GM12892 (cell line): ENCODE measurements around the gene MAB21L1.

Experiments used
- POLR2A ChIP-seq: IDR thresholded peaks from 2 replicates; pipeline ENCODE4 v1.6.1; 2011; ENCODE audit warnings: low read depth, low read length, control low read depth
- POLR2AphosphoS5 ChIP-seq: IDR thresholded peaks from 2 replicates; pipeline ENCODE4 v1.6.1; 2011; ENCODE audit warnings: low read depth, low read length, control low read depth

DNA sequence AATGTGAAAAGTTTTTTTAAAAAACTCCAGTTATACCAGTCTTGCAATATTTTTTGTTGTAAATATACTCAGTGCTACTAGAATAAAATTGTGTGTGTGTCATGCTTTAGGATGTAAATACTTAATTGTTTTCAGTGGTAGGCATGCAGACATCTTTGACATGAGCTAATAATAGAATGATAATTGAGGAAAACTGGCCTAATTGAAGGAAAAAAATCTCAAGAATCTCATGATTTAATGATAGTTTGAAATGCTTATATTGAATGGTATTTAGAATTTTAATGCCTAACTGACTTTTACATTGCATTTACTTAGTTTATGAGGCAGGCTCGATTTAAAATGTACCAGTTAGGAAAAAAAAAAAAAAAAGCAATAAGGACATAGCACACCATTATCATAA lies 3.2 kb upstream of the MAB21L1 start:
- TF ChIP-seq POLR2A, result no peak
- TF ChIP-seq POLR2AphosphoS5, result no peak
